GM10248 (cell line): ENCODE data around the gene NAGA.
A peak's percentile ranks its signal among the peaks of the same experiment; 100 is the strongest.

Source experiments
- CTCF ChIA-PET: fragments of 300-600 bp; sonication (Branson Sonifier 250); formaldehyde crosslinking; extraction: SDS; loops from one replicate; lab custom pipeline; 2021; ENCODE audit warnings: antibody characterized with exemption; lab: Yijun Ruan, JAX
- POLR2A ChIA-PET: fragments of 350-650 bp; sonication (Branson Sonifier 250); formaldehyde crosslinking; extraction: SDS; loops from one replicate; lab custom pipeline; 2020; ENCODE audit warnings: antibody characterized with exemption; lab: Yijun Ruan, JAX
- DNase-seq: peaks from one replicate; pipeline ENCODE4 v3.0.0; 2012; ENCODE audit errors: extremely low spot score
- TF ChIP-seq, protein P1 (sequence below): IDR thresholded peaks from 2 replicates; pipeline ENCODE4 v1.5.1; 2012; ENCODE audit warnings: mild to moderate bottlenecking, low read depth; ENCODE audit errors: extremely low read depth, missing control alignments, control extremely low read depth

NAGA gene

DNA sequence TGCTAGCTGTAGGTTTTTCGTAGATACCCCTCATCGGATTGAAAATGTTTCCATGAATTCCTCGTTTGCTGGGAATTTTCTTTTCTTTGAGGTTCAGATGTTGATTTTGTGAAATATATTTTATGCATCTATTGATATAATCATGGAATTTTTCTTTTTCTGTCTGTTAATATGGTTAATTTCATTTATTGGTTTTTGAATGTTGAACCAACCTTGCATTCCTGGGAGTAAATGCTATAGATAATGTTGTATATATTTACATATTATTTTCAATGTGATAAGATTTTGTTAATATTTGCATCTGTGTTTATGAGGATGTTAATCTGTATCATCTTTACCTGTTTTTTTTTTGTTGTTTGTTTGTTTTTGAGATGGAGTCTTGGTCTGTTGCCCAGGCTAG lies 30.6 kb upstream of the NAGA start:
- POLR2A ChIA-PET = no interaction called here
- TF ChIP-seq, protein P1, sequence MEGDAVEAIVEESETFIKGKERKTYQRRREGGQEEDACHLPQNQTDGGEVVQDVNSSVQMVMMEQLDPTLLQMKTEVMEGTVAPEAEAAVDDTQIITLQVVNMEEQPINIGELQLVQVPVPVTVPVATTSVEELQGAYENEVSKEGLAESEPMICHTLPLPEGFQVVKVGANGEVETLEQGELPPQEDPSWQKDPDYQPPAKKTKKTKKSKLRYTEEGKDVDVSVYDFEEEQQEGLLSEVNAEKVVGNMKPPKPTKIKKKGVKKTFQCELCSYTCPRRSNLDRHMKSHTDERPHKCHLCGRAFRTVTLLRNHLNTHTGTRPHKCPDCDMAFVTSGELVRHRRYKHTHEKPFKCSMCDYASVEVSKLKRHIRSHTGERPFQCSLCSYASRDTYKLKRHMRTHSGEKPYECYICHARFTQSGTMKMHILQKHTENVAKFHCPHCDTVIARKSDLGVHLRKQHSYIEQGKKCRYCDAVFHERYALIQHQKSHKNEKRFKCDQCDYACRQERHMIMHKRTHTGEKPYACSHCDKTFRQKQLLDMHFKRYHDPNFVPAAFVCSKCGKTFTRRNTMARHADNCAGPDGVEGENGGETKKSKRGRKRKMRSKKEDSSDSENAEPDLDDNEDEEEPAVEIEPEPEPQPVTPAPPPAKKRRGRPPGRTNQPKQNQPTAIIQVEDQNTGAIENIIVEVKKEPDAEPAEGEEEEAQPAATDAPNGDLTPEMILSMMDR = no peak
- CTCF ChIA-PET = interaction anchor here (1.1 to 3.0 kb wide), 2 partner anchors 11 kb away, joined by 3 to 13 read pairs; partner anchors contain the start of gene NDUFA6
- DNase-seq = no peak

DNA sequence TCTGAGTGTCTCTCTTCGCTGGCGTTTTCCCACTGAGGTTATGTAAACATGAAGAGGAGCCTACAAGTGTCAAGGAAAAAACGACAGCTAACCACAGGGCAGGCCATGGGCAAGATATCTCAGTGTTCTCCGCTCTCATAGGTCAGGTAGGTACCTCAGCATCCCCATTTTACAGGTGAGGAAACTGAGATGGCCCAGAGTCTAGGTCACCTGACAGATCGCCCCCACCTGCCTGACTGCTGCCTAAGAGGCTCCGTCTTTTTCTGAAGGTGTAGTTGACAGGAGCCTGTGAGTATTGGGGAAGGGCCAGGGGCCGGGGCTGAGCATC lies 20.8 kb upstream of the NAGA start:
- ChIA-PET CTCF (interaction anchor here (0.8 to 4.3 kb wide), 45 partner anchors 9 to 382 kb away, joined by 3 to 26 read pairs (median 5); partner anchors contain the start of gene CENPM), POLR2A (interaction anchor here (1.8 kb wide), 1 partner anchor 11 kb away, joined by 7 read pairs; the partner anchor contains the start of gene SMDT1)
- TF ChIP-seq, protein P1 = no peak
- DNase-seq = peak; percentile 15

DNA sequence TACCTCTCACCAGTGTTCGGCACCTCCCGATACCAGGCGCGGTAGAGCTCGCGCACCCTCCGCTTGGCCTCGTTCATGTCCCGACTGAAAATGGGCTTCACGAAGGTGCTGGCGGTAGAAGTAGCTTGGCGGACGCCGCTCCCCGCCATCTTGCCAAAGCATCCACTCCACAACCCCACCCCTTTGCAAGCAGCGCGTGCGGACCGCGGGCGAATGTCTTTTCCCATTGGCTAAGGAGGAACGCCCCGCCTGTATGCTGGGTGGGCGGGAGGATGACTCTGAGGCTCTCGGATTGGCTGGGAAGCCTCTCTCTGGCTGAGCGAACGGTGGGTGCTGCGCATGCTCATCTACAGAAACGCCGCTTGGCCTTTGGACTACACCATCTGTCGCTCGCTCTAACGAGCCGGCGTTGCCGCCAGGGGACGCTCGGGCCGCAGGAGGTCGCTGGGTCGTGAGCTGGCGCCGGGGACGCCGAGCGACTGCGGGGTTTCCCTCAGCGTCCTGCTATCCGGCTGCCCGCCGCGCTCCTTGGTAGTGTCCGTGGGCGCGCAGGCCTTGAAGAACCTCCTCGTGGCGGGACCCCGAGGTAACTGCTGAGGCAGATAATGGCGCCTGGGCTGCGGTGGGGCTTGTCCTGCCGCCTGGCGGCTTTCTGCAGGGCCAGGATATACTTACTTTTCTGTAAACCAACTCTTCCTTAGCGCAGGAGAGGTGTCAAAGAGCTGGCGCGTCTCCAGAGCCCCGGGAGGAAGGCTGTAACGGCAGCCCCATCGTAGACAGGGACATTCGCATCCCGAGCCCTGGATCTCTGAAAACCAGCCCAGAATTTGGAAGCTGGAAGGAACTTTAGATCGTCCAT lies 20.2 kb upstream of the NAGA start, which contains the start of gene NDUFA6:
NDUFA6 (minus strand) TSS at position 177 of the 859 bp plus-strand sequence; CDS start at position 149, 28 bp downstream.
- CTCF ChIA-PET = interaction anchor here (0.8 to 4.3 kb wide), 50 partner anchors 9 to 383 kb away, joined by 3 to 26 read pairs (median 4); partner anchors contain the start of genes CENPM and SMDT1

DNA sequence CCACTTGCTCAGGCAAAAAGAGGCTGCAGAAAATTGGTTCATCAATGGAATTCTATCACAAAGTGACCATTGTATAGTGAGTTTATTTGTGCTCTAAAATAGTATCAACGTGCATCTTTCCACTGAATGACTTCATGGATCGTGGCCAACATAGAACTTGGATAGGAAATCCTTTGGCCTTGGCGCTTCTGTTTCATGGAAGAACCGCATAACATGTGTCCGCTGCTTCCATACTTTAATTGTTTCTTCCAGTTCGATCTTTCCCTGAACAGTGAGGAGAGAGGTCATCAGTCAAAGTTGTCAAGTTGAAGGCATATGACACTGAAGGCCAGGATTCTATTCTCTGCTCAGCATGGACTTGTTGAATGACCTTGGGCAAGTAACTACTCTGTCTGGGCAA lies 15.4 kb upstream of the NAGA start:
- ChIA-PET POLR2A (no interaction called here), CTCF (no interaction called here)

More for the DNA sequence above, 20.2 kb upstream of the NAGA start, which contains the start of gene NDUFA6:
- POLR2A ChIA-PET = interaction anchor here (0.6 to 1.8 kb wide), 3 partner anchors 11 to 150 kb away, joined by 3 to 7 read pairs (median 3); partner anchors contain the start of genes CENPM and SMDT1
- DNase-seq = peak; percentile 99
- TF ChIP-seq, protein P1 = peak; percentile 87

DNA sequence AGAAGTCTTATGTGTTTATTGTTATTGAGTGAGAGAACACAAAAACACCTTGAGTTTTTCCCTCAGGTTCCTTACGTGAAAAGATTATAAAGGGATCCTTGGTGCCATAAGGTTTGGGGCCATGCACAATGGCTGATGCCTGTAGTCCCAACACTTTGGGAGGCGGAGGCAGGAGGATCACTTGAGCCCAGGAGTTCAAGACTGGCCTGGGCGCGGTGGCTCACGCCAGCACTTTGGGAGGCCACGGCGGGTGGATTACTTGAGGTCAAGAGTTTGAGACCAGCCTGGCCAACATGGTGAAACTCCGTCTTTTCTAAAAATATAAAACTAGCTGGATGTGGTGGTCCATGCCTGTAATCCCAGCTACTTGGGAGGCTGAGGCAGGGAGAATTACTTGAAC lies 14.3 kb upstream of the NAGA start:
- POLR2A ChIA-PET = no interaction called here
- TF ChIP-seq, protein P1 = no peak
- CTCF ChIA-PET = no interaction called here
- DNase-seq = no peak

More for the DNA sequence above, 15.4 kb upstream of the NAGA start:
- TF ChIP-seq, protein P1 = no peak
- no peak for DNase-seq

DNA sequence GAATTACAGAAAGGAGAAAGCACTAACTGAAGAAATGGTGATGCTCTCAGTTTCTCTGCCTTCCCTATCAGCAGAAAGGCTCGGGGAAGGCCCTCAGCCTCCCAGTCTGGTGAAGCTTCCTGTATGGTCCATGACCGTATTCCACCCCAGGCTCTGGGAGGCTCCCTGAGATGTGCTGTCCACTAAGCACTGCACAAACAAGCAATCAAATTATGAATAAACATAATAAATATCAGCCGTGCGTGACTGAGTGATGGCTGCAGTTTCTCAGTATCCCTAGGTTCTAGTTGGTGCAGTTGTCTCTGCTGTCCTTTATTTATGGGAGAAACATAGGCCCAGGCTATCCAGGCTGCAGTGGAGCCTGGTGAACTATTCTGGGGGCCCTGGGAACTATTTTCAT lies 12.5 kb upstream of the NAGA start:
- ChIA-PET CTCF (no interaction called here), POLR2A (no interaction called here)
- TF ChIP-seq, protein P1 = no peak
- no peak for DNase-seq
